Measurements from ENCODE around the gene PHLDB3. TPM values are rescaled to one million over a fixed set of nuclear protein-coding genes. Genes with fewer than 3 reads are reported as not detected.

The PHLDB3 gene
- total and polyA plus RNA-seq, 2 of the 4 experiments (the other 2 are of a cell fraction) = 2.9 to 10.6 TPM

DNA sequence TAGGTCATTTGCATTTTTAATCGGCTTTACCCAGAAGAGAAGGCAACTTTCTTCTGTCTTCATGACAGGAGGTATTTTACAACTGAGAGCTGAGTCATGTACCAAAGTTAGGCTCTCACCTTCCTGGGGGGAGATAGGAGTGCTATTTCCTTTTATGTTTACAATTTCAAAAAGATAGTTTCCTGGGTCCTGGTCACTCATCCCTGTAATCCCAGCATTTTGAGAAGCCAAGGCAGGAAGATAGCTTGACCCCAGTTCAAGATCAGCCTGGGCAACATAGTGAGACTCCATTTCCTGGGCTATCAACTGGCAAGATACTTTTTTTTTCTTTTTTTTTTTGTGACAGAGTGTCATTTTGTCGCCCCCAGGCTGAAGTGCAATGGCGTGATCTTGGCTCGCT is 46.7 kb downstream of the PHLDB3 start:
- Histone ChIP-seq H3K4me2 (ENCODE audit: low read depth, low read length) (no peak overlapping the region), H3K36me3 (ENCODE audit: control insufficient read depth, insufficient read depth, low read length) (no peaks in the 10 kb centered on the region), H4K91ac (ENCODE audit: insufficient read depth, low read depth, low read length) (no peak overlapping the region), H4K5ac (ENCODE audit: low read depth, low read length) (no peak overlapping the region), H2AK9ac (replicated peaks; ENCODE audit: low read depth, low read length, poor library complexity) (no peak overlapping the region), H3K9me1 (ENCODE audit: insufficient read depth, low read length) (peaks cover under 1% of the 10 kb centered on the region; the same call in 1 of the 2 replicates), H3K4ac (ENCODE audit: low read depth, low read length) (no peak overlapping the region), H3K27ac (ENCODE audit: insufficient read depth, low read length) (no peak overlapping the region), H2AFZ (replicated peaks; ENCODE audit: low read length, poor library complexity) (no peak overlapping the region), H3K27me3 (ENCODE audit: control insufficient read depth, insufficient read depth, low read length) (peaks cover 2% of the 10 kb centered on the region; the same call in 1 of the 2 replicates), H2BK15ac (ENCODE audit: low read depth, low read length) (no peak overlapping the region), H3K9me3 (ENCODE audit: control insufficient read depth, insufficient read depth, low read length) (peaks cover 1% of the 10 kb centered on the region), H3K14ac (replicated peaks; ENCODE audit: low read depth, low read length) (no peak overlapping the region), H3K4me1 (ENCODE audit: control insufficient read depth, insufficient read depth, low read length) (no peaks in the 10 kb centered on the region), H2BK5ac (ENCODE audit: low read depth, low read length, poor library complexity, severe bottlenecking) (no peak overlapping the region), H3K4me3 (ENCODE audit: insufficient read depth, low read depth, low read length) (no peak overlapping the region), H3K18ac (ENCODE audit: low read depth, low read length) (no peak overlapping the region), H4K8ac (ENCODE audit: low read depth in 2 of 2, low read length in 2 of 2) (no peak overlapping the region), H4K20me1 (ENCODE audit: insufficient read depth, low read length) (no peaks in the 10 kb centered on the region), H3K9ac (ENCODE audit: low read depth, low read length) (no peak overlapping the region), H2BK120ac (ENCODE audit: low read depth, low read length) (no peak overlapping the region), H3K56ac (ENCODE audit: extremely low read depth, insufficient read depth, low read length) (no peak overlapping the region), H2AK5ac (ENCODE audit: low read depth, low read length) (no peak overlapping the region), H2BK20ac (ENCODE audit: low read depth, low read length) (no peak overlapping the region), H3K23ac (ENCODE audit: low read depth, low read length) (no peak overlapping the region), H3K79me1 (ENCODE audit: low read depth in 1 of 2, low read length in 2 of 2) (no peaks in the 10 kb centered on the region)
- CTCF ChIA-PET = no interaction called here
- POLR2A ChIA-PET (ENCODE audit: unreplicated experiment) = no interaction called here
- BruUV-seq (replicated peaks) = no TSS peak
- in situ Hi-C loops (cut with MboI; ENCODE audit: low sequenced_read_pairs) = no loop called here
- TF ChIP-seq CHD1 (IDR thresholded peaks at IDR 0.05; ENCODE audit: low read depth, low read length) = no peak
- no peak for TF ChIP-seq MAFK (IDR thresholded peaks at IDR 0.05; ENCODE audit: low read depth, low read length)
- TF ChIP-seq RCOR1 (IDR thresholded peaks at IDR 0.05; ENCODE audit: insufficient replicate concordance, low read length) = no peak
- ATAC-seq (ENCODE audit: low read depth) = no peak
- intact Hi-C loops (cut with micrococcal nuclease) = no loop called here
- DNase-seq = no peak
- 62% methylated on average over 2 of the region's 4 CpGs; no CpG with 5 or more reads in 1 of the 2 experiments for WGBS, 2 experiments (ENCODE audit: extremely low coverage in 2 of 2, insufficient read length in 1 of 2)
- dilution Hi-C loops (cut with HindIII; ENCODE audit: low sequenced_read_pairs, unreplicated experiment) = no loop called here
